ENCODE measurements around the gene CACNG7.
"Not testable (repeated sequence)": the region's sequence is repeated elsewhere in the genome, so short reads cannot be mapped to it uniquely, and the experiment has no call there.

The CACNG7 gene

GRCh38 chr19:53906211-53907192, 2.6 kb upstream of the CACNG7 start:
- DNase-seq (ENCODE audit: low spot score), result peak; percentile 43

DNA sequence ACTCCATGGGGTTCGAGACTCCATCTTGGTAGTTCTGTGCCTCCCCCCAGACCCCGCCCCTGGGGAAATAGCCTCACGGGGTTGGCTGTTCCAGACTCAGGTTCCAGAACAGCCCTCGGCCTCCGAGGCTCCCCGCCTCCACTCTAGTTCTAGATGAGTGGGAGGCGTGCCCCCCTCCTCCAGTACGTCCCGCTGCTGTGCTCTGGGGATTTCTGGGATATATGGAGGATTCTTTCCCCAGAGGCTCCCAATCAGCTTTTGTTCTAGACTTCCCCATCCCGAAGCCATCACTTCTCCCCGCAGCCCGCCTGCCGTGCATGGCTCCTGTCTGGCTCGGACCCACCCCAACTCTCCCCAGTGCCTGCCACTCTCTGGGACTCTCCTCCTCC, 1.9 kb upstream of the CACNG7 start:
- no peak for DNase-seq (ENCODE audit: low spot score)

DNA sequence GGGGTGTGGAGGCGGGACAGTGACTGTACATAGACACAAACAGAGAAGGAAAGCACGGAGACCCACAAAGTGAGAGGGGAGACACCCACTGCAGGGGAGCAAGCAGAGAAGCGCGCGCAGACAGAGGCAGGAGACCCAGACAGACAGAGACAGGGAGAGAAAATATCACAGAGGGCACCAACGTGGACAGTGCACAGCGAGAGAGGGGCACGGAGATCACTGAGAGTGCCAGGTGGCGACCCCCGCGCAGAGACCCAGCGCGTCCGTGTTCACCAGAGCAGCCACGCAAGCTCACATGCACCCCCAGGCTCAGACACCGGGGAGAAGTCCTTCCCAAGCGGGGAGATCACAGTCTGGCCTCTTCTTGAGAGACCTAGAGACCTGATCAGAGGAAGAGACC, 1.4 kb upstream of the CACNG7 start:
- no peak for DNase-seq (ENCODE audit: low spot score)

DNA sequence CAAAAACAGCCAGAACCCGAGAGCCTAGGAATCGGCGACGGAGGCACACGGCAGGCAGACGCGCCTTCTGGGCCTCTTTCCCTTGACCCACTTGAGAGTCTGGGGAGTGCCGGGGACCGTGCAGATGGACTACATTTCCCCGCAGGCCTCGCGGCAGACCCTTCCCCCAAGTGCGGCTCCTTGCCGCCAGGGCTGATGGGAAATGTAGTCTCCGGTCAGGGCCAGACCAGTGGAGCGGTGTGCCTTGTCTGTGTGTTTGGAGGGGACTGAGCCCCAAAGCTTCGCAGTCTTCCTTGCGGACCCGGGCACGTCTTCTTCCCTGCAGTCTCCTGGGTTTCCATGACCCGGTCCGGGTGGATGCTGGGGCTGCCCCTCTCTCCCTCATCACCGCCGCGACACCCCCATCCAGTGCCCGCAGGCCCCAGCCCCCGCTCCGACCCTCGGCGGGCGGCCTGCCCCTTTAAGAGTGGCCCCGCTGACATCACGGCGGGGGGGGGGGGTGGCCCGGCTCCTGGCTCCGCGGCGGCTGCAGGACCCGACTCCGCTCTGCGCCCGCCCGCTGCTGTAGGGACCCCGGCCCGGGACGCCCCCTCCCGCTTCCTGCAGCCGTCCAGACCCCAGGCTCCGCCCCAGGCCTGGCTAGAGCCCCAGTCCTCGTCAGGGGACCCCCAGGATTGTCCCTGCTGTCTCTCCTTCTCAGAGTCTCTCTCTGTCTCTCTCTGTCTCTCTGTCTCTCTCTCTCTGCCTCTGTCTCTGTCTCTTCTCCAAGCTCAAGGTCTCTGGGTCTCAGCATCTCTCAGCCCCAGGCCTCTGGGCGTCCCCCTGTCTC, 758 bp upstream of the CACNG7 start:
- no peak for DNase-seq (ENCODE audit: low spot score)

DNA sequence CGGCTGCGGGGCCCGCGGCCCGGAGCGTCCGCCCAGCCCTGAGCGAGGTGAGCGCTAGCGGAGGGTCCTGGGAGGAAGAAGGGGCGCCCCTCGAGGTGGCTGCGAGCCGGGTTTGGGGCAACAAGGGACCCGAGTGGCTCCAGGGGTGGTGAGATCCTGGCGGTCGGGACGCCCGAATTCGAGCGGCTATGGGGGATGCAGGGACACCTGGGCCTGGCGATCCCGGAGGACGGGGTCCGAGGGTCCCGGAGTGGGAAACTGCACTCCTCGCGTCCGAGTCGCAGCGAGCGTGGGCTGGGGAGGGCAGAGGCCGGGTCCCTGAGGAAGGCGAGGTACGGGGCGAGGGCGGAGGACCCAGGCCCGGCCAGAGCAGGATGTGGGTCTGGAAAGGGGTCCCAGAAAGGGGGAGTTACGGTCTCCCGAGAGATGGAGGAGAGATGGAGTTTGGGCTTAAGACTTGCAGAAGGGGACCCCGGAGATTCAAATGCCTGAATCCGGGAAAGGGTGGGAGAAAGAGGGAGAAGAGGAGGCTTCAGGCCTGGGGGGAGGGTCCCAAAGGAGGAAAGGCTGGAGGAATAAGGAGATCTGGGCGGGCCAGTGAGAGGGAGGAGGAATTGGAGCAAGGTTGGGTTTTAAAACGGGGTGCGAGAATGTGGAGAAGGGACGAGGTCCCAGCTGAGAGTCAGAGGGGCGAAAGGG, 542 bp downstream of the CACNG7 start:
- DNase-seq (ENCODE audit: low spot score), result no peak

- no peak for DNase-seq (ENCODE audit: low spot score)
These were observed 1.1 kb downstream of the CACNG7 start for GRCh38 chr19:53910170-53910518.

GRCh38 chr19:53912653-53913052, 3.6 kb downstream of the CACNG7 start:
- no peak for DNase-seq (ENCODE audit: low spot score)

GRCh38 chr19:53915000-53915399, 5.9 kb downstream of the CACNG7 start:
- no peak for DNase-seq (ENCODE audit: low spot score)

DNA sequence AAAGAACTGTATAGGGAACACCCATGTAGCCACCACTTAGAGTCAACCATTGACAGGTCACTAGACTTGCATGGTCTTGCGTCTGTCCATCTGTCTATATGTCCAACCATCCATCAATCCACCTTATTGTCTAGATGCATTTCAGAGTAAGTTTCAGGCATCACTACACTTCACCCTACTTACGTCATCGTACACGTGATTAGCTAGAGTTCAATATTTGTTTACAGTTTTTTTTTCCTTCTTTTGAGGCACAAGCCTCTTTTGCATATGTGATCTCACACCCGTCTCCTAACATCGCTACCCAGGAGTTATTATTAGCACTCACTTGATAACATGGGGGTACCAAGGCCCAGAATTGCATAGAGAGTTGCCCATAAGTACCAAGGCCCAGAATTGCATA, 6.9 kb downstream of the CACNG7 start:
- no peak for DNase-seq (ENCODE audit: low spot score)

- no peak for DNase-seq (ENCODE audit: low spot score)
These were observed 8.3 kb downstream of the CACNG7 start for GRCh38 chr19:53917356-53917755.

- no peak for DNase-seq (ENCODE audit: low spot score)
These were observed 18.7 kb downstream of the CACNG7 start for GRCh38 chr19:53927739-53928138.

- no peak for DNase-seq (ENCODE audit: low spot score)
These were observed 27.0 kb downstream of the CACNG7 start for GRCh38 chr19:53936029-53936428.

DNA sequence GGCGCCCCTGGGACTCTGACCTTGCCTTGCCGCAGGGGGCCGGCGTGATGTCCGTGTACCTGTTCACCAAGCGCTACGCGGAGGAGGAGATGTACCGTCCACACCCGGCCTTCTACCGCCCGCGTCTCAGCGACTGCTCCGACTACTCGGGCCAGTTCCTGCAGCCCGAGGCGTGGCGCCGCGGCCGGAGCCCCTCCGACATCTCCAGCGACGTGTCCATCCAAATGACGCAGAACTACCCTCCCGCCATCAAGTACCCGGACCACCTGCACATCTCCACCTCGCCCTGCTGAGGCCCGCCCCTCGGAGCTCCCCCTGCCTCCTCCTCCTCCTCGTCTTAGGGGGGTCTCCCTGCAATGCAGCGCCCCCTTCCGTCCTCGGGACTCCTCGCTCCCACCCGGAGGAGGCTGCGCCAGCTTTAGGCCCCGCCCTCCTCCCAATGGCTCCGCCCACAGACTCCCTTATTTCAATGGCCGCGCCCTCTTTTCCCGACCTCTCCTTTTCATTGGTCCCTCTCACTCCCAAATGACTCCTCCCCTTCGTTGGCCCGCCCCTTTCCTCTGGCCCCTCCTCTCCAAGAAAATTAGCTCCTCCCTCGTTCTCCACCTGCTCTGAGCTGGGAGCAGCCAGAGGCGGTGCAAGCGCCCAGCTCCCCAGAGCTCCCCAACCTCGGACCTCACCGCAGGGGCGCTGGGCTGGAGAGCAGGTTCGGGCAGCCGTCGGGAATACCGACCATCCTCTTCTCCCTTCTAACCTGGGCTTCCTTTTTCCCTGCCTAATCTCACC, 33.1 kb downstream of the CACNG7 start:
- no peak for DNase-seq (ENCODE audit: low spot score)

- DNase-seq (ENCODE audit: low spot score), result no peak
These were observed 35.3 kb downstream of the CACNG7 start for GRCh38 chr19:53944416-53944815.

DNA sequence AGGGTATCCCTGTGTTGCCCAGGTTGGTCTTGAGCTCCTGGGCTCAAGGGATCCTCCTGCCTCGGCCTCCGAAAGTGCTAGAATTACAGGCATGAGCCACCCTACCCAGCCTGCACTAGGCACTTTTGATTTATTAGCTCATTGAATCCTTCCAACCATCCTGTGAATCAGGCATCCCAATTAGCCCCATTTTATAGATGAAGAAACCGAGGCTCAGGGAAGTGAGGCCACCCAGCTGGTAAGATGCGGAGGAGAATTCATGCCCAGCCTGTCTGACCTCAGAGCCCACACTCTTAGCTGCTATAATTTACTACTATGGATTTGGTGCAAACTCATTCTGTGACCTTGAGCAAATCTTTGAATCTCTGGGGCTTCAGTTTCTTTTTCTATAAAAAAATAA, 35.9 kb downstream of the CACNG7 start:
- no peak for DNase-seq (ENCODE audit: low spot score)

GRCh38 chr19:53945441-53945840, 36.4 kb downstream of the CACNG7 start:
- DNase-seq (ENCODE audit: low spot score), result no peak

DNA sequence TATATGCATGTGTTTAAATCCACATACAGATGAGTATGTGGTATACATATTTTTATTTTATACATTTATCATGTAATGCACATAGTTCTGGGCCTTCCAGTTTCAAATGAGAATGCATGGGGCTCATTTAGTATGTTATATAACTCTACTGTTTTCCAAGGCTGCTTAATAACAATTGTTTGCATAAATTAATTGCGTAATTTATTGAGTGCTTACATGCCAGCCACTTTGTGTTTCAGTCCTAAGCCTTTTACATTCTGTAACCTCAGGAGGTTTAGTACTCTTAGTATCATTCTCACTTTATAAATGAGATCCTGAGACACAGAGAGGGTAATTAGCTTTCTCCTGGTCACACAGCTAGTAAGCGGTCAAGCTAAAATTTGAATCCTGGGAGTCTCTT, 36.9 kb downstream of the CACNG7 start:
- DNase-seq (ENCODE audit: low spot score), result no peak

DNA sequence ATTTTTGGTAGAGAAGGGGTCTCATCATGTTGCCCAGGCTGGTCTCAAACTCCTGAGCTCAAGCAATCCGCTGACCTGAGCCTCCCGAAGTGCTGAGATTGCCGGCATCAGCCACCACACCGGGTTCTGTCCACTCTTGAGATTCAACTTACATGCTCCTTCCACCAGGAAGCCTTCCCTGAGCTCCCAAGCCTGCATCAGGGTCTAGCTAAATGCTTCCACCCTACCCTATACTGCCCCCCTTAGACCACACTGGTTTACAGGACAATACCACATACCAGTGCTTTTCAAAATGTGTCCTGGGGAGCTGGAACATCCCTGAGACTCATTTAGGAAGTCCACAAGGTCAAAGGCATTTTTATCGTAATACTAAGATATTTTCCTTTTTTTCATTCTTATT, 38.5 kb downstream of the CACNG7 start:
- DNase-seq (ENCODE audit: low spot score), result no peak

GRCh38 chr19:53948611-53949010, 39.5 kb downstream of the CACNG7 start:
- not testable (repeated sequence) for DNase-seq (ENCODE audit: low spot score)

DNA sequence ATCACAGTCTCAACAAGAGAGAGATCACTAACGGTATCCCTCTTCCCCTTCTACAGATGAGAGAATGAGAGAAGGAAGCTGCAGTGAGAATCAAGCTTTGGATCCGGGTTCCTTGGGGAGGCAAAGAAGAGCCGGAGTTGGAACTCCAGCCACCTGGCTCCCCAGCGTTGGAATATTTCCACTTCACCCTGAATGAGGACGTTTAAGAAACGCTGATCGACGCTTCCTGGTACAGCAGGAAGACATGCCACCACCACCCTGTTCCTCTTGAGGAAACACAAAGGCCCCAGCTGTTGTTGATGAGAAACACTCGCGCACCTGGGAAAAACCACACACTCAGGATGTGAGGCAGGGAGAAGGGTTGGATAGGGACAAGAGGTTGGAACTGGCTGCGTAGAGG, 42.4 kb downstream of the CACNG7 start:
- DNase-seq (ENCODE audit: low spot score), result no peak

DNA sequence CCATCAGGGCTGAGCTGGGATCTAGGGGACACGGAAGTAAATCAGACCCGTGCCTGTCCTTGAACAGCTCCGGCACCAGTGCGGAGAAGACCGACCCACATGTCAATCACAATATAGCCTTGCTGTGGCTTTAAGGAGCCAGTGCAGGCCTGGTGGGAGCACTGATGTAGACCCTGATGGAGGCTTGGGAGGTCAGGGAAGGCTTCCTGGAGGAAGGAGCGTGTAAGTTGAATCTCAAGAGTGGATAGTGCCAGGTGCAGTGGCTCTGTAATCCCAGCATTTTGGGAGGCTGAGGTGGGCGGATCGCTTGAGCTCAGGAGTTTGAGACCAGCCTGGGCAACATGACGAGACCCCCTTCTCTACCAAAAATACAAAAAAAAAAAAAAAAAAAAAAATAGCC, 42.9 kb downstream of the CACNG7 start:
- DNase-seq (ENCODE audit: low spot score), result no peak

DNA sequence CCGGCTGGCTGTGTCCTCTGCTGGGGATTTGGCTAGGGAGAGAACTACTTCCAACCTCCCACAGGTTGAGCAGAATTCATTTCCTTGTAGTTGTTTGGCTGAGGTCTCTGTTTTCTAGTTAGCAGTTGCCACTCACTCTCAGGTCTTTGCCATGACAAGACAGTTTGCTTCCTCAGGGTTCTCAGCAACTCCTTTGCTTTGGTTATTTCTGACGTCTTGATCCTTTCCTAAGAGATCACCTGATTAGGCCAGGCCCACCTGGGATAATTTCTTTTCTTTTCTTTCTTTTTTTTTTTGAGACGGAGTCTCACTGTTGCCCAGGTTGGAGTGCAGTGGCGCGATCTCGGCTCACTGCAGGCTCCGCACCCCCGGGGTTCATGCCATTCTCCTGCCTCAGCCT, 44.3 kb downstream of the CACNG7 start:
- no peak for DNase-seq (ENCODE audit: low spot score)
